Activated T-helper 1 cell treated with Interleukin-2 at 50 U/mL for 16 hours (primary cell): Measurements from ENCODE around the gene REEP6.
"Not testable (repeated sequence)": the region's sequence is repeated elsewhere in the genome, so short reads cannot be mapped to it uniquely, and the experiment has no call there.

Experiments used
- DNase-seq: peaks from one replicate; pipeline ENCODE4 v3.0.0-alpha.2; 2020; ENCODE audit warnings: low read depth

Gene REEP6

GRCh38 chr19:1507763-1508506 is 17.0 kb downstream of the REEP6 start:
- peak; percentile 83 for DNase-seq

GRCh38 chr19:1508507-1508856 is 17.5 kb downstream of the REEP6 start:
- DNase-seq, result no peak

GRCh38 chr19:1509602-1510441 is 18.8 kb downstream of the REEP6 start:
- DNase-seq, result no peak

GRCh38 chr19:1510442-1510806 is 19.4 kb downstream of the REEP6 start:
- no peak for DNase-seq

GRCh38 chr19:1510807-1511206 is 19.8 kb downstream of the REEP6 start:
- DNase-seq, result no peak

GRCh38 chr19:1511318-1512317 is 20.6 kb downstream of the REEP6 start:
- no peak for DNase-seq

GRCh38 chr19:1512671-1513498 is 21.9 kb downstream of the REEP6 start, which contains the start of gene ADAMTSL5:
ADAMTSL5 (minus strand) TSS chr19:1513019; CDS start chr19:1510943, 2,076 bp downstream.
- peak; percentile 59 for DNase-seq

GRCh38 chr19:1513499-1514294 is 22.7 kb downstream of the REEP6 start:
- DNase-seq, result peak; percentile 53

GRCh38 chr19:1514295-1514661 is 23.3 kb downstream of the REEP6 start:
- DNase-seq, result no peak

GRCh38 chr19:1514986-1515721 is 24.2 kb downstream of the REEP6 start:
- DNase-seq, result no peak

GRCh38 chr19:1516395-1516753 is 25.4 kb downstream of the REEP6 start:
- no peak for DNase-seq

- DNase-seq, result no peak
Measured at GRCh38 chr19:1518471-1518870, 27.5 kb downstream of the REEP6 start.

GRCh38 chr19:1519802-1520201 is 28.8 kb downstream of the REEP6 start:
- not testable (repeated sequence) for DNase-seq

GRCh38 chr19:1520203-1520780 is 29.3 kb downstream of the REEP6 start:
- DNase-seq, result no peak

- DNase-seq, result no peak
Measured at GRCh38 chr19:1521636-1522035, 30.7 kb downstream of the REEP6 start.

GRCh38 chr19:1522061-1522460 is 31.1 kb downstream of the REEP6 start:
- no peak for DNase-seq

- no peak for DNase-seq
Measured at GRCh38 chr19:1522838-1523237, 31.9 kb downstream of the REEP6 start.

- no peak for DNase-seq
Measured at GRCh38 chr19:1523412-1524286, 32.7 kb downstream of the REEP6 start, which contains the start of gene PLK5. PLK5 (plus strand) TSS chr19:1524077; CDS start chr19:1526997, 2,920 bp downstream.
